RPMI7951 (cell line): ENCODE measurements around the gene C5orf63. TPM values are rescaled to one million over a fixed set of nuclear protein-coding genes. Genes with fewer than 3 reads are reported as not detected.
"Not testable (repeated sequence)": the region's sequence is repeated elsewhere in the genome, so short reads cannot be mapped to it uniquely, and the experiment has no call there.

Experiments
- DNase-seq: peaks from one replicate; pipeline ENCODE4 v3.0.0-alpha.2; 2012; ENCODE audit warnings: low read depth
- total RNA-seq: library from RNA; depleted of rRNA; stranded (reverse); fragments of >200 nt; shearing (Covaris generic); gene quantifications from 2 replicates; pipeline ENCODE4 v1.2.3, GENCODE V29; 2014; rRNA removed

The C5orf63 gene
- total RNA-seq = 8.3 and 8.8 TPM in 2 replicates

GRCh38 chr5:127072861-127073846 is at the start of gene C5orf63:
TSS of gene C5orf63 (minus strand) at chr5:127073502. CDS start at chr5:127058995, 14,507 bp downstream.
- peak; percentile 58 for DNase-seq

- DNase-seq = no peak
Measured at GRCh38 chr5:127112347-127112864, 39.1 kb upstream of the C5orf63 start.

- no peak for DNase-seq
Measured at GRCh38 chr5:127111112-127111511, 37.8 kb upstream of the C5orf63 start.

- not testable (repeated sequence) for DNase-seq
Measured at GRCh38 chr5:127108624-127109260, 35.4 kb upstream of the C5orf63 start.

- no peak for DNase-seq
Measured at GRCh38 chr5:127101935-127102334, 28.6 kb upstream of the C5orf63 start.

- no peak for DNase-seq
Measured at GRCh38 chr5:127101533-127101932, 28.2 kb upstream of the C5orf63 start.

GRCh38 chr5:127098241-127098640 is 24.9 kb upstream of the C5orf63 start:
- DNase-seq = no peak

- peak; percentile 68 for DNase-seq
Measured at GRCh38 chr5:127097278-127097677, 24.0 kb upstream of the C5orf63 start.

GRCh38 chr5:127096328-127096993 is 23.2 kb upstream of the C5orf63 start:
- DNase-seq = no peak

GRCh38 chr5:127094161-127094814 is 21.0 kb upstream of the C5orf63 start:
- DNase-seq = peak; percentile 25

GRCh38 chr5:127092690-127093089 is 19.4 kb upstream of the C5orf63 start:
- DNase-seq = peak; percentile 83

- DNase-seq = no peak
Measured at GRCh38 chr5:127089191-127089590, 15.9 kb upstream of the C5orf63 start.

GRCh38 chr5:127088251-127088650 is 14.9 kb upstream of the C5orf63 start:
- DNase-seq = peak; percentile 87

GRCh38 chr5:127086589-127086988 is 13.3 kb upstream of the C5orf63 start:
- DNase-seq = no peak

GRCh38 chr5:127085796-127086195 is 12.5 kb upstream of the C5orf63 start:
- DNase-seq = no peak

- no peak for DNase-seq
Measured at GRCh38 chr5:127085371-127085770, 12.1 kb upstream of the C5orf63 start.

- DNase-seq = no peak
Measured at GRCh38 chr5:127084656-127085055, 11.4 kb upstream of the C5orf63 start.

GRCh38 chr5:127083711-127084110 is 10.4 kb upstream of the C5orf63 start:
- DNase-seq = no peak

GRCh38 chr5:127079994-127080491 is 6.7 kb upstream of the C5orf63 start:
- DNase-seq = no peak

- no peak for DNase-seq
Measured at GRCh38 chr5:127077366-127077765, 4.1 kb upstream of the C5orf63 start.
